ENCODE results near the gene SULT6B1.
"Not testable (repeated sequence)": the region's sequence is repeated elsewhere in the genome, so short reads cannot be mapped to it uniquely, and the experiment has no call there.

- TF ChIP-seq, protein P1, sequence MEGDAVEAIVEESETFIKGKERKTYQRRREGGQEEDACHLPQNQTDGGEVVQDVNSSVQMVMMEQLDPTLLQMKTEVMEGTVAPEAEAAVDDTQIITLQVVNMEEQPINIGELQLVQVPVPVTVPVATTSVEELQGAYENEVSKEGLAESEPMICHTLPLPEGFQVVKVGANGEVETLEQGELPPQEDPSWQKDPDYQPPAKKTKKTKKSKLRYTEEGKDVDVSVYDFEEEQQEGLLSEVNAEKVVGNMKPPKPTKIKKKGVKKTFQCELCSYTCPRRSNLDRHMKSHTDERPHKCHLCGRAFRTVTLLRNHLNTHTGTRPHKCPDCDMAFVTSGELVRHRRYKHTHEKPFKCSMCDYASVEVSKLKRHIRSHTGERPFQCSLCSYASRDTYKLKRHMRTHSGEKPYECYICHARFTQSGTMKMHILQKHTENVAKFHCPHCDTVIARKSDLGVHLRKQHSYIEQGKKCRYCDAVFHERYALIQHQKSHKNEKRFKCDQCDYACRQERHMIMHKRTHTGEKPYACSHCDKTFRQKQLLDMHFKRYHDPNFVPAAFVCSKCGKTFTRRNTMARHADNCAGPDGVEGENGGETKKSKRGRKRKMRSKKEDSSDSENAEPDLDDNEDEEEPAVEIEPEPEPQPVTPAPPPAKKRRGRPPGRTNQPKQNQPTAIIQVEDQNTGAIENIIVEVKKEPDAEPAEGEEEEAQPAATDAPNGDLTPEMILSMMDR (optimal IDR thresholded peaks at IDR 0.05 in 1 of 3, IDR thresholded peaks at IDR 0.05 in 1 of 3, conservative IDR thresholded peaks at IDR 0.05 in 1 of 3; ENCODE audit: extremely low read depth in 1 of 3, insufficient read depth in 2 of 3, low read length in 3 of 3), result not testable (repeated sequence)
- TF ChIP-seq EZH2 (IDR thresholded peaks at IDR 0.05; ENCODE audit: low read length), result not testable (repeated sequence)
Observed at GRCh38 chr2:37206760-37207159, 18.3 kb upstream of the SULT6B1 start.

Measured in keratinocyte (primary cell).